ENCODE data around the gene SLC43A2.

Gene SLC43A2

DNA sequence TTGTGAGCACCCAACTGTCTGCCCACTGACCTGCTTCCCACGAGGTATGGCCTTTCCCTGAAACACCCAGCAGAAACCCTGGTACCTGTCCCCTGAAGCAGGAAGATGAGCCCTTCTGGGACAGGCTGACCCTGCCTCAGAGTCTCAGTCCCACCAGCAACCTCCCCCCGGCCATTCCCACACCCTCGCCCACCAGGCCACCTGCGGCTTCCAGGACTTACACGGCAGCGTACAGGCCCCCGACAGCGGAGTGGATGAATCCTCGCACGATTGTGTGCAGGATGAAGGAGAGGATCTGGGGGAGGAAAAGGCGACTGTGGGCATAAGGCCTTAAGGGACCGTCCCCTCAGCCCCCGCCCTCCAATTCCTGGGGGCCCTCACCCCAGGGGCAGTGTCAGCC lies 50.6 kb downstream of the SLC43A2 start:
- Histone ChIP-seq H4K20me1 (ENCODE audit: insufficient read depth) (no peaks in the 10 kb centered on the region), H3K4me2 (no peak overlapping the region), H3K79me2 (ENCODE audit: insufficient read depth, low read depth) (no peaks in the 10 kb centered on the region), H3K9ac (no peak overlapping the region), H3K27me3 (ENCODE audit: insufficient read depth, low read depth) (no peaks in the 10 kb centered on the region), H3K36me3 (ENCODE audit: insufficient read depth) (no peaks in the 10 kb centered on the region), H3K4me3 (IDR thresholded peaks at IDR 0.05; ENCODE audit: insufficient read depth, low read depth, low read length) (no peak overlapping the region), H3K4me1 (ENCODE audit: low read depth, poor library complexity, severe bottlenecking) (no peaks in the 10 kb centered on the region), H2AFZ (ENCODE audit: low read depth) (no peak overlapping the region), H3K27ac (no peak overlapping the region)
- TF ChIP-seq, protein P1, sequence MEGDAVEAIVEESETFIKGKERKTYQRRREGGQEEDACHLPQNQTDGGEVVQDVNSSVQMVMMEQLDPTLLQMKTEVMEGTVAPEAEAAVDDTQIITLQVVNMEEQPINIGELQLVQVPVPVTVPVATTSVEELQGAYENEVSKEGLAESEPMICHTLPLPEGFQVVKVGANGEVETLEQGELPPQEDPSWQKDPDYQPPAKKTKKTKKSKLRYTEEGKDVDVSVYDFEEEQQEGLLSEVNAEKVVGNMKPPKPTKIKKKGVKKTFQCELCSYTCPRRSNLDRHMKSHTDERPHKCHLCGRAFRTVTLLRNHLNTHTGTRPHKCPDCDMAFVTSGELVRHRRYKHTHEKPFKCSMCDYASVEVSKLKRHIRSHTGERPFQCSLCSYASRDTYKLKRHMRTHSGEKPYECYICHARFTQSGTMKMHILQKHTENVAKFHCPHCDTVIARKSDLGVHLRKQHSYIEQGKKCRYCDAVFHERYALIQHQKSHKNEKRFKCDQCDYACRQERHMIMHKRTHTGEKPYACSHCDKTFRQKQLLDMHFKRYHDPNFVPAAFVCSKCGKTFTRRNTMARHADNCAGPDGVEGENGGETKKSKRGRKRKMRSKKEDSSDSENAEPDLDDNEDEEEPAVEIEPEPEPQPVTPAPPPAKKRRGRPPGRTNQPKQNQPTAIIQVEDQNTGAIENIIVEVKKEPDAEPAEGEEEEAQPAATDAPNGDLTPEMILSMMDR (conservative IDR thresholded peaks at IDR 0.05; ENCODE audit: low read depth, low read length), result no peak

DNA sequence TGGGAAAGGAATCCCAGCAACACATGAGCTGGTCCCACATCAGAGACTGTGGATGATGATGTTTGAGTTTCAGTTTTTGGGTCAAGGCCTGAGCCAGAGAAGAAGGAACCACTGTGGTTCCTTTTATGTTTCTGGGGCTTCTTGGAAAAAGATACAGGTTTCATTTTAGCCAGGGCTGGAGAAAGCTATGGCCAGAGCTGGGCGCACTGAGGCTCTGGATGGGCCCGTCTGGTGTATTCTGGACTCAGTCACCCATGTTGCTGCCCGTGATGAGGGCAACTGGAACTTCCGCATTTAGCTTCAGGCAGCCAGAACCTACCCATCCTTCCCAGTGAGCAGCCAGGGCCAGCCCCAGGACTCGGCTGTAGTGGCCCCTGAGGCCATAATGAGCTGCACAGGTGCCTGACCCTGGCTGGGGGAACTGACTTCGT lies 51.0 kb downstream of the SLC43A2 start:
- H3K36me3 ChIP-seq (ENCODE audit: insufficient read depth), result no peaks in the 10 kb centered on the region
- no peaks in the 10 kb centered on the region for H4K20me1 ChIP-seq (ENCODE audit: insufficient read depth)
- H3K79me2 ChIP-seq (ENCODE audit: insufficient read depth, low read depth), result no peaks in the 10 kb centered on the region
- H3K27ac ChIP-seq, result no peak overlapping the region
- no peak overlapping the region for H3K4me2 ChIP-seq
- TF ChIP-seq, protein P1 (conservative IDR thresholded peaks at IDR 0.05; ENCODE audit: low read depth, low read length), result no peak
- H3K27me3 ChIP-seq (ENCODE audit: insufficient read depth, low read depth), result no peaks in the 10 kb centered on the region
- no peak overlapping the region for H3K4me3 ChIP-seq (IDR thresholded peaks at IDR 0.05; ENCODE audit: insufficient read depth, low read depth, low read length)
- no peak overlapping the region for H3K9ac ChIP-seq
- no peaks in the 10 kb centered on the region for H3K4me1 ChIP-seq (ENCODE audit: low read depth, poor library complexity, severe bottlenecking)
- no peak overlapping the region for H2AFZ ChIP-seq (ENCODE audit: low read depth)

DNA sequence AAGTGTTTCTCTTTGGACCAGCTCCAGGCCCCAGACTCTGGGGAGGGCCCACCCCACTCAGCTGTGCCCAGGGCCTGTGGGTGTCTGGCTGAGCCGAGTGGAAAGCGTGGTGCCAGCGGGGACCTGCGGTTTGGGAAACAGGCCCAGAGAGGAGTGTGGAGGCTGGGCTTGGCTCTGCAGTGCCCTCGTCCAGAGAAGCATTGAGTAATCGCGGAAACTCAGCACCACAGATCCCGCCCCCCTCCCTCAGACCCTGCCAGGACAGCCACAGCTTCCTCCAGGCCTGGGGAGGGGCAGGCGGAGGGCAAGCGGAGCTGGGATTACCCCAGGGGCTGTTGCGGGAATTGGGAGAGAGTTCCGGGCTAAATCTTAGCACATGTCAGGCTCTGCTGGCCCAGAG lies 51.5 kb downstream of the SLC43A2 start:
- H2AFZ ChIP-seq (ENCODE audit: low read depth), result no peak overlapping the region
- H3K27ac ChIP-seq, result no peak overlapping the region
- H3K79me2 ChIP-seq (ENCODE audit: insufficient read depth, low read depth), result no peaks in the 10 kb centered on the region
- no peak overlapping the region for H3K9ac ChIP-seq
- H4K20me1 ChIP-seq (ENCODE audit: insufficient read depth), result no peaks in the 10 kb centered on the region
- no peaks in the 10 kb centered on the region for H3K27me3 ChIP-seq (ENCODE audit: insufficient read depth, low read depth)
- H3K4me1 ChIP-seq (ENCODE audit: low read depth, poor library complexity, severe bottlenecking), result no peaks in the 10 kb centered on the region
- H3K4me2 ChIP-seq, result no peak overlapping the region
- TF ChIP-seq, protein P1 (conservative IDR thresholded peaks at IDR 0.05; ENCODE audit: low read depth, low read length), result no peak
- no peak overlapping the region for H3K4me3 ChIP-seq (IDR thresholded peaks at IDR 0.05; ENCODE audit: insufficient read depth, low read depth, low read length)
- H3K36me3 ChIP-seq (ENCODE audit: insufficient read depth), result no peaks in the 10 kb centered on the region

DNA sequence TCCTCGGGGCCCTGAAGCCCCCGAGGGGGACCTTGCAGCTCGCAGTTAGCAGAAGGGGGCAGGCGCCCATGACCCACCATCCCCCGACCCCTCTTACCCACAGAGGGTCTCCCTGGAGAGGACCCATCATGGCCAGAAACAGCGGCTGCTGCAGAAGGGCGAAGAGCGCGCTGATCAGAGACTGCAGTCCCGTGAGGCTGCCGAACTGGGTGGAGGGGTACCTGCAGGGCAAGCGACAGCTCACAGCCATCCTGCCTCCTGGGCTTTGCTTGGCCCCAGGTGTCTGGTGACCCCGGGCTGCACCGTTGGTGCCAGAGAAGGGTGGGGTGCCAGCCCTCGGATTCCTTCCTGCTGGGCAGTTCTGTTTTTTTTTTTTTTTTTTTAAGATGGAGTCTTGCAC lies 52.1 kb downstream of the SLC43A2 start:
- no peak overlapping the region for H3K4me3 ChIP-seq (IDR thresholded peaks at IDR 0.05; ENCODE audit: insufficient read depth, low read depth, low read length)
- no peak overlapping the region for H2AFZ ChIP-seq (ENCODE audit: low read depth)
- no peaks in the 10 kb centered on the region for H3K79me2 ChIP-seq (ENCODE audit: insufficient read depth, low read depth)
- H4K20me1 ChIP-seq (ENCODE audit: insufficient read depth), result no peaks in the 10 kb centered on the region
- no peak overlapping the region for H3K4me2 ChIP-seq
- no peaks in the 10 kb centered on the region for H3K27me3 ChIP-seq (ENCODE audit: insufficient read depth, low read depth)
- no peaks in the 10 kb centered on the region for H3K4me1 ChIP-seq (ENCODE audit: low read depth, poor library complexity, severe bottlenecking)
- H3K36me3 ChIP-seq (ENCODE audit: insufficient read depth), result no peaks in the 10 kb centered on the region
- TF ChIP-seq, protein P1 (conservative IDR thresholded peaks at IDR 0.05; ENCODE audit: low read depth, low read length), result no peak
- no peak overlapping the region for H3K9ac ChIP-seq
- no peak overlapping the region for H3K27ac ChIP-seq
